Natural killer cell treated with Interleukin-12 subunit alpha and Interleukin-12 subunit beta and Interleukin-15 and Interleukin-18, amount 100 ng/mL, for 72 hours (primary cell): ENCODE data around the gene RAB10. TPM values are rescaled to one million over a fixed set of nuclear protein-coding genes. Genes with fewer than 3 reads are reported as not detected.
"Not testable (repeated sequence)": the region's sequence is repeated elsewhere in the genome, so short reads cannot be mapped to it uniquely, and the experiment has no call there.

ENCODE experiments used
- ATAC-seq, 2 donors: fragments of 150-1000 bp; cut with Tn5 transposase in 1 of 2; sonication (Bioruptor Pico), chemical (Tn5 transposase) in 1 of 2; 2 replicates each; pipeline ENCODE4 v1.10.0; 2021
- DNase-seq: peaks from one replicate; pipeline ENCODE4 v3.0.0; 2022; ENCODE audit warnings: low spot score
- H3K27ac Mint-ChIP-seq, 2 donors: 1 replicate in 1 of 2; 2 replicates in 1 of 2; pipeline ENCODE4 v1.8.0; 2022; ENCODE audit warnings: mixed read lengths in 2 of 2, mild to moderate bottlenecking in 1 of 2, moderate library complexity in 1 of 2
- H3K27me3 Mint-ChIP-seq, 2 donors: 1 replicate in 1 of 2; 2 replicates in 1 of 2; pipeline ENCODE4 v1.8.0; 2022; ENCODE audit warnings: mixed read lengths in 2 of 2
- H3K36me3 Mint-ChIP-seq: one replicate; pipeline ENCODE4 v1.8.0; 2022; ENCODE audit warnings: mixed read lengths
- H3K4me1 Mint-ChIP-seq, 2 donors: 1 replicate in 1 of 2; 2 replicates in 1 of 2; pipeline ENCODE4 v1.8.0; 2022; ENCODE audit warnings: low read depth in 2 of 2, mixed read lengths in 2 of 2, mild to moderate bottlenecking in 1 of 2
- H3K4me3 Mint-ChIP-seq: one replicate; pipeline ENCODE4 v1.8.0; 2022; ENCODE audit warnings: mixed read lengths
- H3K9me3 Mint-ChIP-seq: 2 replicates; pipeline ENCODE4 v1.8.0; 2022; ENCODE audit warnings: mixed read lengths
- total RNA-seq, 2 donors: library from RNA; stranded (reverse); gene quantifications; one replicate each; pipeline ENCODE4 v1.2.3, GENCODE V29; 2022

The RAB10 gene
- total RNA-seq, 2 donors from 2014 or later: 92.2 to 126 TPM

- no peaks in the 10 kb centered on the region for H3K9me3 Mint-ChIP-seq
- DNase-seq (no peak), ATAC-seq (no peak)
- no peaks in the 10 kb centered on the region for H3K27me3 Mint-ChIP-seq
- no peak overlapping the region for H3K4me3 Mint-ChIP-seq
- H3K4me1 Mint-ChIP-seq: peaks cover 0 to 5% of the 10 kb centered on the region in 2 donors
- no peaks in the 10 kb centered on the region for H3K36me3 Mint-ChIP-seq
- no peak overlapping the region for H3K27ac Mint-ChIP-seq
These were observed 25.8 kb upstream of the RAB10 start for GRCh38 chr2:26008095-26008494.

- Mint-ChIP-seq H3K36me3 (no peaks in the 10 kb centered on the region), H3K4me3 (no peak overlapping the region)
These were observed 24.9 kb upstream of the RAB10 start for GRCh38 chr2:26008851-26009566.

GRCh38 chr2:26009567-26009963, 24.3 kb upstream of the RAB10 start:
- H3K36me3 Mint-ChIP-seq: no peaks in the 10 kb centered on the region
- DNase-seq (no peak), ATAC-seq (no peak)
- no peak overlapping the region for H3K27ac Mint-ChIP-seq
- H3K4me3 Mint-ChIP-seq: no peak overlapping the region
- peaks cover 0 to 5% of the 10 kb centered on the region in 2 donors for H3K4me1 Mint-ChIP-seq
- H3K9me3 Mint-ChIP-seq: no peaks in the 10 kb centered on the region
- no peaks in the 10 kb centered on the region for H3K27me3 Mint-ChIP-seq

More at GRCh38 chr2:26008851-26009566, 24.9 kb upstream of the RAB10 start:
- no peaks in the 10 kb centered on the region for H3K9me3 Mint-ChIP-seq
- DNase-seq: no peak
- H3K4me1 Mint-ChIP-seq: peaks cover 0 to 5% of the 10 kb centered on the region in 2 donors
- no peaks in the 10 kb centered on the region for H3K27me3 Mint-ChIP-seq
- peak in 1 of 2 donors; percentile 61 for ATAC-seq
- H3K27ac Mint-ChIP-seq: no peak overlapping the region

GRCh38 chr2:26010943-26011342, 22.9 kb upstream of the RAB10 start:
- H3K27ac Mint-ChIP-seq: no peak overlapping the region
- H3K27me3 Mint-ChIP-seq: no peaks in the 10 kb centered on the region
- H3K36me3 Mint-ChIP-seq: no peaks in the 10 kb centered on the region
- H3K9me3 Mint-ChIP-seq: no peaks in the 10 kb centered on the region
- DNase-seq (no peak), ATAC-seq (no peak)
- no peak overlapping the region for H3K4me3 Mint-ChIP-seq
- H3K4me1 Mint-ChIP-seq: peaks cover 0 to 5% of the 10 kb centered on the region in 2 donors

GRCh38 chr2:26011609-26011989, 22.3 kb upstream of the RAB10 start:
- DNase-seq: no peak
- H3K4me3 Mint-ChIP-seq: no peak overlapping the region
- no peaks in the 10 kb centered on the region for H3K9me3 Mint-ChIP-seq
- H3K27me3 Mint-ChIP-seq: no peaks in the 10 kb centered on the region
- peaks cover 0 to 5% of the 10 kb centered on the region in 2 donors for H3K4me1 Mint-ChIP-seq
- no peak for ATAC-seq
- H3K36me3 Mint-ChIP-seq: no peaks in the 10 kb centered on the region
- no peak overlapping the region for H3K27ac Mint-ChIP-seq

DNA sequence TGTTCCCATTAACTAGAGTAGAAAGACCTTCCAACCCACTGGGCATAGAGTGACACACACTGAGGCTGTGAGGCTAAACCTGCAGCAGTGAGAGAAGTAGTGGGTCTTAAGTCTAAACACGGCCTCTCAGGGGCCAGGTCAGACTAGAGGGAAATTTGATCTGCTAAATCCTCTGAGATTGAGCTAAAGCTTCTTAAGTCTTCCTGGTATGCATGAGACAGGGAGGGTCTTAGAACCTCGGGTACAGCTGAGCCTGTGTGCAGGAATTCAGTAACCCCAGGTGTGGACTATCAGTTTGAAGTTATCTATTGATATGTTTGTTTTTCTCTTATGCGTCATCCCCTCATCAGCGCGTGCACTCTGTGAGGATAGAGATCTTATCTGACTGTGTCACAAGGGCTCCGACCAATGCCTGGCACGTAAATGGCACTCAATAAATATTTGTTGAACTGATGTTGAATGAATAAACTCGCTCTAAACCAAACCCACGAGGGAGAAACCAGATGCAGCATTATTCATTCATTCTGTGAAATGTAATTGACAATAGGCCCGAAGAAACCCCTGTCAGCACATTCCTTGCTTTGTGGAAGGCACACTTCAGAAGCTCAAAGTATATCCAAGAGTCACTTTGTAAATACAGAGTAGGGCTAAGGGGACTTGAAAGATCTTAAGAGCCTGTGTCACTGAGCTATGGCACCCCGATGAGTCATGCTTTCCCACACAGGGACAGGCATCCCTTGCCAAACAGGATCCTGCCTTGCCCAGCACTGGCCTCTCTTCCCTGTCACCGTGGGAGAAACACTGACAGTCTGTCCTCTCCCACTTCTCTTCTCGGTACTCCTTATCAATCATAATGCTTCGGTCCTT, 21.7 kb upstream of the RAB10 start:
- Mint-ChIP-seq H3K4me1 (peaks cover 0 to 5% of the 10 kb centered on the region in 2 donors), H3K9me3 (no peaks in the 10 kb centered on the region), H3K36me3 (no peaks in the 10 kb centered on the region), H3K27ac (no peak overlapping the region), H3K27me3 (no peaks in the 10 kb centered on the region), H3K4me3 (no peak overlapping the region)
- ATAC-seq (no peak), DNase-seq (no peak)

DNA sequence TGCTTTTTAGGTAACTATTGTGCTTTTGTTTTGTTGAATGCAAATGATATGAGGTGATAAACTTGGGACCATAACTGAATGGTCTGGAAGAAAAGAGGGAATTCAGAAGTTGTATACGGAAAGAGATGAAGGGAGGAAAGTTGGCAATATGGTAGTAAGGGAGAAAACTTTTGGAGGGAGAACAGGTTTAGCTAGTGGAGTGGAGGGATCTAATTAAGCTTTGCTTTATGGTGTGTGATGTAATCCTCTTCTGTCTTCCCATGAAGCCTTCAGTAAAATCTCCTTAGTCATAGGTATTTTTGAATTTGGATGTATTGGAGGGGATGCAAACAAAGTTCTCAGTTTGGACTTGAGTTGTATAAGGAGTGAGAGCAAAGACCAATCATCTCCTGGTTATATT, 20.2 kb upstream of the RAB10 start:
- Mint-ChIP-seq H3K36me3 (no peaks in the 10 kb centered on the region), H3K4me3 (no peak overlapping the region), H3K4me1 (peaks cover 0 to 5% of the 10 kb centered on the region in 2 donors), H3K27me3 (no peaks in the 10 kb centered on the region), H3K27ac (no peak overlapping the region), H3K9me3 (no peaks in the 10 kb centered on the region)
- ATAC-seq (no peak), DNase-seq (no peak)

DNA sequence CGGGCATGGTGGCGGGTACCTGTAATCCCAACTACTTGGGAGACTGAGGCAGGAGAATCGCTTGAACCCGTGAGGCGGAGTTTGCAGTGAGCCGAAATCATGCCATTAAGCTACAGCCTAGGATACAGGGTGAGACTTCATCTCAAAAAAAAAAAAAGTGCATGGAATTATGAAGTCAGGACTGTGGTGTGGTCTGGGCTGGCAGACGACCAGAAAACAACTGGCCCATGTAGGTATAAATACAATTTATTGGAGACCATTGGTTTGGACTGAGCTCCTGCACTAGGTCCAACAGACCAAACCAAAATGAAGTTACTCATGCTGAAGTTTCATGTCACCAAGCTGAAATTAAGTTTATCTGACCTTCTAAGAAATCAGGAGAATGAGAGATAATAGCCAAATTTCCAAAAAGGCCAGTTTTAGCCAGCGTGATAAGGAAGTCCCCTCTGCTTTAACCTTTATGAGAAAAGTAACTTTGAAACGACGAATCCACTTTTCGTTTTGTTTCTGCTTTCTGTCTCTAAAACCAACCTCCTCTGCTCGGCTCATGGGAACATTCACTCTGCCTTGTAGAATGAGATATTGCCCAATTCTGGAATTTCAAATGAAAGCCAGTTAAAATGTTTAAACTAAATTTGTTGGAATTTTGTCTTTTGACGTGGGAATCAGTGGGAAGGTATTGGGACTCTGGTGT, 17.7 kb upstream of the RAB10 start:
- Mint-ChIP-seq H3K4me1 (no peaks in the 10 kb centered on the region), H3K4me3 (no peak overlapping the region)

GRCh38 chr2:26016706-26017045, 17.2 kb upstream of the RAB10 start:
- not testable (repeated sequence) for H3K4me3 Mint-ChIP-seq, H3K27me3 Mint-ChIP-seq, ATAC-seq

More for the DNA sequence above, 17.7 kb upstream of the RAB10 start:
- H3K36me3 Mint-ChIP-seq: no peaks in the 10 kb centered on the region
- DNase-seq (no peak), ATAC-seq (no peak)
- no peaks in the 10 kb centered on the region for H3K9me3 Mint-ChIP-seq
- H3K27me3 Mint-ChIP-seq: no peaks in the 10 kb centered on the region
- H3K27ac Mint-ChIP-seq: no peak overlapping the region

DNA sequence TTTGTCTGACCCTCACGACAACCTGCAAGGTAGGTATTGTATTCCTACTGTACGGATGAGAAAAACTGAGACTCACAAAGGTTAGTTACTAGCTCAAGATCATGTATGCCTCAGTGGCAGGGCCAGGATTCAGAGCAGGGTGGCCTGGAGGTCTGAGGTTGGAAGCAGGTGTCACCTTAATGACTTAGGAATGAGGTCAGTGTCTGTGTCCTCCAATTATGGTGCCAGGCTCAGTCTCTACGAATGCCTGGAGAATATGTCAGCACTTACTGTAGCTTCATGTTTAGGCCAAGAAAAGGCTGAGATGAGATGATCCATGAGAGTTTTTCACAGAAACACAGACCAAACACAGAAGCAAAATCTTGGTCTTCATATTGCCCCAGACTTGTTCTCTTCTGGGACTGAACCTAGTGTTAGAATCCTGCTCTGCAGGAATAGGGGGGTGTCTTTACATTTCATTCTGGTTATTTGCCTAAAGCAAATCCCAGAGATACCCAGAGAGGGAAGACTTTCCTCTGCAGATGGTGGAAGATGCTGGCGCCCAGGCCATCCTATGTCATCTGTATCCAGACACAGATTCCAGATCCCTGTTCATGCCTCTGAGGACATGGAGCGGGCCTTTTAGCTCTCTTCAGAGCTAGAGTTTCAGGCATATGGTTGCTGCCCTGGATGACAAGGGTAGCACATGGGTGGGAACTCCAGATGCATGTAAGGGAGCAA, 16.3 kb upstream of the RAB10 start:
- no peaks in the 10 kb centered on the region for H3K9me3 Mint-ChIP-seq

More at GRCh38 chr2:26016706-26017045, 17.2 kb upstream of the RAB10 start:
- H3K4me1 Mint-ChIP-seq, H3K27ac Mint-ChIP-seq, DNase-seq, H3K36me3 Mint-ChIP-seq, H3K9me3 Mint-ChIP-seq: not testable (repeated sequence)

GRCh38 chr2:26018184-26019055, 15.5 kb upstream of the RAB10 start:
- Mint-ChIP-seq H3K9me3 (no peaks in the 10 kb centered on the region), H3K27me3 (no peaks in the 10 kb centered on the region), H3K4me3 (no peak overlapping the region), H3K36me3 (no peaks in the 10 kb centered on the region), H3K27ac (no peak overlapping the region), H3K4me1 (no peaks in the 10 kb centered on the region)
- ATAC-seq (peak; percentile 67 to 75), DNase-seq (no peak)

More for the DNA sequence above, 16.3 kb upstream of the RAB10 start:
- Mint-ChIP-seq H3K4me3 (no peak overlapping the region), H3K27ac (no peak overlapping the region), H3K36me3 (no peaks in the 10 kb centered on the region), H3K4me1 (no peaks in the 10 kb centered on the region), H3K27me3 (no peaks in the 10 kb centered on the region)
- DNase-seq: no peak
- ATAC-seq: peak in 1 of 2 donors; percentile 24

GRCh38 chr2:26020231-26020640, 13.6 kb upstream of the RAB10 start:
- ATAC-seq: no peak

GRCh38 chr2:26024260-26024659, 9.6 kb upstream of the RAB10 start:
- Mint-ChIP-seq H3K27ac (no peak overlapping the region), H3K36me3 (no peaks in the 10 kb centered on the region)
- DNase-seq: no peak

More at GRCh38 chr2:26020231-26020640, 13.6 kb upstream of the RAB10 start:
- Mint-ChIP-seq H3K36me3 (no peaks in the 10 kb centered on the region), H3K9me3 (no peaks in the 10 kb centered on the region), H3K27ac (no peak overlapping the region), H3K4me1 (no peaks in the 10 kb centered on the region), H3K27me3 (no peaks in the 10 kb centered on the region), H3K4me3 (no peak overlapping the region)
- DNase-seq: no peak

More at GRCh38 chr2:26024260-26024659, 9.6 kb upstream of the RAB10 start:
- no peak overlapping the region for H3K4me3 Mint-ChIP-seq
- ATAC-seq: no peak
- no peaks in the 10 kb centered on the region for H3K9me3 Mint-ChIP-seq
- no peaks in the 10 kb centered on the region for H3K27me3 Mint-ChIP-seq
- peaks cover 0 to 3% of the 10 kb centered on the region in 2 donors for H3K4me1 Mint-ChIP-seq
